Stimulated activated CD8-positive, alpha-beta memory T cell treated with anti-CD3 and anti-CD28 coated beads, Interleukin-15, amount 100 ng/mL, for 1 hour (primary cell): Measurements from ENCODE around the gene POLR1C.
"Not testable (repeated sequence)": the region's sequence is repeated elsewhere in the genome, so short reads cannot be mapped to it uniquely, and the experiment has no call there.

Experiments used
- DNase-seq: peaks from one replicate; pipeline ENCODE4 v3.0.0-alpha.2; 2020; ENCODE audit warnings: low read depth

Gene POLR1C, protein sequence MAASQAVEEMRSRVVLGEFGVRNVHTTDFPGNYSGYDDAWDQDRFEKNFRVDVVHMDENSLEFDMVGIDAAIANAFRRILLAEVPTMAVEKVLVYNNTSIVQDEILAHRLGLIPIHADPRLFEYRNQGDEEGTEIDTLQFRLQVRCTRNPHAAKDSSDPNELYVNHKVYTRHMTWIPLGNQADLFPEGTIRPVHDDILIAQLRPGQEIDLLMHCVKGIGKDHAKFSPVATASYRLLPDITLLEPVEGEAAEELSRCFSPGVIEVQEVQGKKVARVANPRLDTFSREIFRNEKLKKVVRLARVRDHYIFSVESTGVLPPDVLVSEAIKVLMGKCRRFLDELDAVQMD

GRCh38 chr6:43516697-43517504, at the start of gene POLR1C, which contains the start of gene YIPF3:
Gene POLR1C (plus strand): TSS chr6:43517089. CDS start chr6:43517110, 21 bp downstream.
Gene YIPF3 (minus strand): TSS chr6:43516926. CDS start chr6:43516807, 119 bp downstream.
- DNase-seq: peak; percentile 97

GRCh38 chr6:43467265-43467664, 49.6 kb upstream of the POLR1C start:
- not testable (repeated sequence) for DNase-seq

DNA sequence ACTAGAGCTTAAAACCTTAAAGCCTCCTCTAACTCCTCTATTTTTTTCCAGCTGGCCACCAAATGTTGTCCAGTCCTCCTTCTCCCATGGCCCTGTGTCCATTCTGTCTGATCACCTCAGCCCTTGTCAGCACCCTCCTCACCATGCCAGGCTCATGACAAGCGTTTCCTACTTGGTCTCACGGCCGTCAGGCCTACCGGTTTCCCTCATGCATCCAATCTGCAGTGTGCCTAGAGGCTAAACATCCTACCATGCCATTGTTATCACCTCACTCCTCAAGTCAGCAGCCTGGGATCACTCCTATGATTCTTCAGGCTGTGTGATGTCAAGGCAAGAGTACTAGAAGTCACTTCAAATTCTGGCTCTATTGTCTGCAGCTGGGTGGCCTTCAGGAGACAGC, 49.1 kb upstream of the POLR1C start:
- DNase-seq: no peak

DNA sequence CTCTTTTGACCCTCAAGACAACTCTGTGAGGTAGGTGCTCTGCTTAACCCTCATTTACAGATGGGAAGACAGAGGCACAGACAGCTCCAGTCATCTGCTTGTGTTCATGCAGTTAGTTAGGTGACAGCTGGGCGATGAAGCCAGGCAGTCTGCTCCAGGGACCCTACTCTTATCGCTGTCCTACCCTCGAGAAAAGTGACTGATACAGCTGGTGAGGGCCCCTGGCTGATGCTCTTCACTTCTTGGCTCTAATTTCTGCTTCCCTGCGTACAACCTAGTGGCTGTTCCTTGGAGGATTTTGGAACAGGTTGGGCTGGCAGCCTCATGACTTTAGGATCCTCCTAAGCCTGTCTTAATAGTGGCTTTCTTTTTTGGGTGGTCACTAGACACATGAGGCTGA, 48.6 kb upstream of the POLR1C start:
- no peak for DNase-seq

- DNase-seq: no peak
These were observed 47.9 kb upstream of the POLR1C start for GRCh38 chr6:43468748-43469681.

DNA sequence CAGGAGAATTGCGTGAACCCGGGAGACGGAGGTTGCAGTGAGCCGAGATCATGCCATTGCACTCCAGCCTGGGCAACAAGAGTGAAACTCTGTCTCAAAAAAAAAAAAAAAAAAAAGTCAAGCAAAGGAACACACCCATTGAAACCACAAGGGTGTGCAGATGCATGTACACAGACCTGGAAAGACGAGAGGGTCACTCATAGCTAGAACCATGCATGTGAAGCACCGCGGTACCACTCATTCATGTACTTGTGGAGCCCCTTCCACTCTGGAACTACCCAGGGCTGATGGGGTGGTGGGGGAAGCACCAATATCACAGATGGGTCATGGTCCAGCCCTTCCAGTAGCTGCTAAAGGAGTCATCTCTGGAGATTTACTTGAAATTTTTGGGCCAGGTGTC, 46.9 kb upstream of the POLR1C start:
- DNase-seq: no peak

GRCh38 chr6:43471399-43471798, 45.5 kb upstream of the POLR1C start:
- DNase-seq: no peak

- no peak for DNase-seq
These were observed 44.4 kb upstream of the POLR1C start for GRCh38 chr6:43472515-43472914.

GRCh38 chr6:43475516-43475915, 41.4 kb upstream of the POLR1C start:
- DNase-seq: no peak

DNA sequence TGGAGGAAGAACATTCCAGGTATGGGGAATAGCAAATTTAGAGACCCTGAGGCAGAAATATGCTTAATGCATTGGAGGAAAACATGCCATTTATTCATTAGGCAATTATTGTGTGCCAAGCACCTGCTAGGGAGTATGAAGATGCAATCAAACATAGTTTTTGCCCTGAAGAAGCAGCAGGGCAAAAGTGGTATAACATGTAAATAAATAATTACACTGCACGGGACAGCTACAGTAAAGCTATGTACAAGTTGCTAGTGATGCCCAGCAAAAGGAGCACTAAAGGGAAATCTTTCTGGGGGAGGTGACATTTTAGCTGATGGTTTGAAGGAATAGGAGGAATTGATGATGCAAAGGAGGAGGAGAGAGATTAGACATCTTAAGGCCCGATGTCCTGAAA, 40.1 kb upstream of the POLR1C start:
- no peak for DNase-seq

DNA sequence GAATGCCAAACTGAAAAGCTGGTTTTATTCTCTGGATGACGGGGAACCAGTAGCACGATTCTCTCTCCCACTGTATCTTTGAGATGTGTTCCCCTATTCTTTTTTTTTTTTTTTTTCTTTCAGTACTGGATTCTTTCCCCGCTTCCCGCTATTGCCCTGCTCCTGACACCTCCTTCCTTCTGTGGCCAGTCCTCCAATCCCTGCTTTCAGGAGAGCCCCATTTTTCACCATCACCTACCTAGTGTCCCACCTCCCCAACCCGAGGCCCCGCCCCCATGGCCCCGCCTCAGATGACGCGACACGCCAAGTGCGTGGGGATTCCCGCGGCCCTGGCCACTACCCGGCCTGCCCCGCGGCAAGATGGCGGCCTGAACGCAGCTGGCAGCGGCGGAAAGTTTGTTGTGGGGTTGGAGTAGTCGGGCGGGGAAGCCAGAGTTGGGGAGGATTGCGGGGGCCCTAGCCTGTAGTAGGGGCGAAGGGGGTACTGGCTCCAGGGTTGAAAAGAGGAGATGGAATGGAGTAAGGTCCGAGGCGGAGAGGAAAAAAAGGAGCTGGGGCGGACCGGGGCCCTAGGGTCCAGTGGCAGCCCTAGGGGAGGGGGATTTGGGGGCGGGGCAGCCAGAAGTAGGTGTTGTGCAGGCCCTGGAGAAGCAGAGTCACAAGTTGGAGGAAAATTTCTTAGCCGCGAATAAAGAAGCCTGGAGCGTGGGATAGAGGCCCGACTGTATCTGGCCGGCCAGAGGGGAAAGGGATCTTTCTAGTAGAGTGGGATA, 39.5 kb upstream of the POLR1C start, which contains the start of gene TJAP1:
TSS of gene TJAP1 (plus strand) at position 336 of the 773 bp plus-strand sequence. CDS start 21,432 bp downstream, outside the sequence.
- DNase-seq: peak; percentile 99

- no peak for DNase-seq
These were observed 38.9 kb upstream of the POLR1C start for GRCh38 chr6:43478008-43478372.

- DNase-seq: no peak
These were observed 35.8 kb upstream of the POLR1C start for GRCh38 chr6:43481075-43481474.

DNA sequence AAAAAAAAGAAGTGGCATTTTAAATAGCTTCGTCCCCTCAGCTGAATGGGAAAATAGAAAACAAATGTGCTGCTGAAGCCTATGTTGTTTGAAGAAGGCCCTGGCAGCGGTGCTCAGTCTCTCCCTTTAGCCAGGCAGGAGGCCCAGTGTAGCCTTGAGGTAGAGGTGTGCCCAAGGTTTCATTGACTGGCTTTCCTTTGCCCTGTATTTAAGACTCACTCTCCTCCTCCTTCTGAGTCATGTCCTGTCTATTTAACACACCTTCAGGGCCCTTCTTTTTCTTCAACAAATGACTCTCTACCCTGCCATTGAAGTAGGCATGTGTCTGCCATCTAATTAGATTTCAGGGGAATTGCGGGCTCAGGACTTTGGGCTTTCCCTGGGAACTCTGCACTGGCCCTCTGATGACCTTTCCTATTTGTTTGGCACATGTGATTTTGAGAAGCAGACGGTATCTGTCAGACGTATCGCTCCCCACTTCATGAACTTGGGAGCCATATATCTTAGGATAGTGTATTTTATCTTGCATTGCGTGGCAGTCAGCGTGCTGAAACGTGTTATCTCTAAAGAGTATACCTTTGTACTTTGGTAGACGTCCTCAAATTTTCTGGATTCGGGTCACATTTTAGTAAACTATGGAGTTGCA, 35.2 kb upstream of the POLR1C start:
- DNase-seq: no peak

DNA sequence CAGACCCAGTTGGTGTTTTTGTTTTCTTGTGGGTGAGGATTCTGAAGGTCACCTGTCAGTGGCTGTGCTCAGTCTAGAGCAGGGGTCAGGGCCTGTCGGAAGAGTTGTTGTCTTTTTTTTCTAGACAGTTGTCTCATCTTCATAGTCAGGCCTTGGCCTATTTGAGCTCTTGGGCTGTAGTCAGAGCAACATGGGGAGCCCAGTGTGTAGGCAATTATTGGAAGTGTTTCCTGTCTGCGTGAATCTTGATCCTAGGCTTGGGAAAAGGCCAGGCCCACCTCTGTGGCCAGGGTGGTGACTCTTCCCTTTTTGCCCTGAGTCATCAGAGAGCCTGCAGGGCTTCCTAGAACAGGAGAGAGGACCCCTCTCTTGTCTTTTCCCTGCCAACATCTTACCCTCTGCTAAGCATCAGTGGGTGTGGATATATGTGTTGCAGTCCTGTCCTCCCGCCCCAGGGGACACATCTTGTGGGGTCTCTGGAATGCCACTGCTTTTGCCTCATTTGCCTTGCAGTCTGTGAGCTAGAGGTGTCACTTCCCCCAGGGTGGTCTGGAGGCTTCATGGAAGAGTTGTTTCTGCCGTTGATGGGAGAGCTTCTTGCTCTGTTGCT, 28.1 kb upstream of the POLR1C start:
- DNase-seq: no peak

GRCh38 chr6:43489277-43490072, 27.4 kb upstream of the POLR1C start:
- DNase-seq: no peak

GRCh38 chr6:43490523-43490939, 26.4 kb upstream of the POLR1C start:
- DNase-seq: no peak

DNA sequence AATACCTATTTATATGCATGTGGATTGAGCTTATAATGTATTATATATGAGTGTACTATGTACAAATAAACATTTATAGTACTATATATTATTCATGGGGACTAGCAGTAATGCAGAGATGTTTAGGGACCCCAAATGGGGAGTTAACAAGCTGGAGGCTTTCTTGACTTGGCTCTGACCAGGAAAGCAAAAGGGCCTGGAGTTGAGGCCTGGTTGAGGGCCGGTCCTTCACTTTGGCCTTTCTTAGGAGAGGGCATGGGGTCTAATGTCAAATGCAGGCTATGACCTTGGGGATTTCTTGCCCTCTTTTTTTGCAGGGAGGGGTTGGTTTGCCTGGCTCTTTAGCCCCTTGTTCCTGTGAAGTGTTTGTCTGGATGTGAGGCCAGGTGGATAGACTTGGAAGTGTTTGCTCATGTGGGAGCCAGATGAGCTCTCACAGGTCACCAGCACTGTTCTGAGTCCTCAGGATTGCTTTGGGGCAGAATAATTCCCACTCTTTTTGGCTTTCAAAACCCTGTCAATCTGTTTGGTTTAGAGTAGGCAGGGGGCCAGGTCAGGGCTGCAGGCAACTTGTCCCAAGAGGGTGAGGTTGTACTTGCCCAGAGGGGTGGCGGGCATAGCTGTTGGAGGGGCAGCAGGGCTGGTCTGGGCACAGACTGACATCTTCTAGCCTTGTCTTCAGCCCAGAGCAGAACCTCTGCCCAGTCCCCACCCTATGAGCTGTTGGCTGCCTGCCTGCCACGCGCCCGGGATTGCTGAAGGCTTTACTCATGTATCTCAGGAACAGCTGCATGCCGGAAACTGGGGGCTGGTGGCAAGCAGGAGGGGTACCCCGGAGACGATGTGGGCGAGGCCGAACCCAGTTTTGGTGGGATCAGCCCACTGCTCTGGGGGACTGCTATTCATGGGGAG, 24.9 kb upstream of the POLR1C start:
- DNase-seq: no peak
